ENCODE measurements around the gene SNX3. TPM values are rescaled to one million over a fixed set of nuclear protein-coding genes. Genes with fewer than 3 reads are reported as not detected.

Gene SNX3
- polyA plus RNA-seq, 1 donor from 2014 or later = 432 TPM

DNA sequence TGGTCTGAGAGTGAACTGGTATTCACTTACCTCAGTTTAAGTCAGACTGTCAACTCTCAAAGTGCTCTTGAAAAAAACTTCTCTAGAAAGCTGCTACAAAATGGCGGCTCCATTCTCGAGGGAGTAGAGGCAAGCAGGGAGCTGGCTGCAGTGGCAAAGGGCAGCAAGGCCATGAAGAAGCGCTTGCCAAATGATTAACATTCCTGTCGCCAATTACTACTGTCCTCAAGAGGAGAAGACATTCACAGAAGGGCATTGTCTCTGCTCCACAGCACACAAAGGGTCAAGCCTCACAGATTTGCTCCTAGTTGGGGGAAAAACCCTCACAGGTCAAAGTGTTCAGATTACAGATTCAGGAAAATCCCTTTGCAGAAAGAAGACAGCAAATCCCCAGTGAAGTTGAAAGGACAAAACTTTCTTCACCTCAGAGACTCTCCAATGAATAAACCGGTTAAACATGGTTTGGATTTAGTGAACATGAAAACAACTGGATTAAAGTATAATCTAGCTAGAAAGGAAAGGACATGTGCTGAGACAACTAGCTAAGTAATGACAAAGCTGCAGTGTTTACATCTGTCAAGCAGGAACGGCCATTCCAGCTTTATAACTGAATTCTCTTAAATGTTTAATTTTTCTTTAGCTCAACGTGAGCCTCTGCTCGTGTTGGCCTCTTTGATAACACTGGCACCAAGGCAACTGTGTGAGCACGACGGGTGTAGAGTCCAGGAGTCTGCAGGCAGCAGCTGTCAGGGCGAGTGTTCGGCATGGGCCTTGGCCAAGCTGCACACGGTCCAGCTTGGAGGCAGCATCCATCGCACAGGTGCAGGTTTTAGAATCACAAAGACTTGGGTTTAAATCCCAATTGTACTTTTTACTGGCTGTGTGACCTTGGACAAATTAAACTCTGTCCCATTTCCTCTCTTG lies 57.4 kb downstream of the SNX3 start:
- Mint-ChIP-seq H3K4me3 (no peak overlapping the region), H3K36me3 (peaks cover 5% of the 10 kb centered on the region), H3K27me3 (no peaks in the 10 kb centered on the region), H3K27ac (peak overlapping the region in 1 of 3 donors; percentile 16), H3K9me3 (no peaks in the 10 kb centered on the region), H3K4me1 (peaks cover 0 to 2% (median 0%) of the 10 kb centered on the region in 3 donors)

DNA sequence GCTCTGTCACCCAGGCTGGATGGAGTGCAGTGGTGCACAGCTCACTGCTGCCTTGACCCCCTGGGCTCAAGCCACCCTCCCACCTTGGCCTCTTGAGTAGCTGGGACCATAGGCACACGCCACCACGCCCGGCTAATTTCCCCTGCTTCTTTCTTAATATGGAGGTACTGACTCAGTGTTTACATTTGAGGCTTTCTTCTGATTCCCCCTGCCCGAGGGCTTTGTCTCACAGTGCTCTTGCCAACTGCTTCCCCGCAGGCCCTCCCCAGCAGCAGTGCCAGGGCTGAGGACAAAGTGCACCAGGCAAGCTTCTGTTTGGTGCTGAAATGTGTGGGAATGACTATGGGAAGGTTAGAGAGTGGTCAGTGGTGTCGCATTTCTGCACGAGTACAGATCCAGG lies 60.2 kb downstream of the SNX3 start:
- Mint-ChIP-seq H3K36me3 (peaks cover 1% of the 10 kb centered on the region), H3K4me3 (no peak overlapping the region), H3K4me1 (peaks cover 0 to 2% (median 0%) of the 10 kb centered on the region in 3 donors), H3K27ac (no peak overlapping the region), H3K9me3 (no peaks in the 10 kb centered on the region), H3K27me3 (no peaks in the 10 kb centered on the region)

DNA sequence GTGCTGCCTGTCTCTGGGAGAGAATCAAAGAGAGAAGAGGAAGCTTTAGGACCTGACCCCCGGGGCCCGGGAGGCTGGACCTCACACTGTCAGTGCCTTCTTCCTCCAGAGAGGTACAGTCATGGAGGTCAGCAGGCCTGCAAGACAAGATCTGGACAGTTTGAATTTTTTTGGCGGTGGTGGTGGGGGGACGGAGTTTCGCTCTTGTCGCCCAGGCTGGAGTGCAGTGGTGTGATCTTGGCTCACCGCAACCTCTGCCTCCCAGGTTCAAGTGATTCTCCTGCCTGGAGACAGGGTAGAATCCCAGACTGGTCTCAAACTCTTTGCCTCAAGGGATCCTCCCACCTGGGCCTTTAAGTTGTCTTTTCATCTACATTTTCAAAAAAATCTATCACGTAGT lies 60.7 kb downstream of the SNX3 start:
- no peak overlapping the region for H3K27ac Mint-ChIP-seq
- no peaks in the 10 kb centered on the region for H3K27me3 Mint-ChIP-seq
- H3K4me1 Mint-ChIP-seq = peaks cover 0 to 2% (median 0%) of the 10 kb centered on the region in 3 donors
- no peaks in the 10 kb centered on the region for H3K9me3 Mint-ChIP-seq
- peaks cover 1% of the 10 kb centered on the region for H3K36me3 Mint-ChIP-seq
- no peak overlapping the region for H3K4me3 Mint-ChIP-seq

DNA sequence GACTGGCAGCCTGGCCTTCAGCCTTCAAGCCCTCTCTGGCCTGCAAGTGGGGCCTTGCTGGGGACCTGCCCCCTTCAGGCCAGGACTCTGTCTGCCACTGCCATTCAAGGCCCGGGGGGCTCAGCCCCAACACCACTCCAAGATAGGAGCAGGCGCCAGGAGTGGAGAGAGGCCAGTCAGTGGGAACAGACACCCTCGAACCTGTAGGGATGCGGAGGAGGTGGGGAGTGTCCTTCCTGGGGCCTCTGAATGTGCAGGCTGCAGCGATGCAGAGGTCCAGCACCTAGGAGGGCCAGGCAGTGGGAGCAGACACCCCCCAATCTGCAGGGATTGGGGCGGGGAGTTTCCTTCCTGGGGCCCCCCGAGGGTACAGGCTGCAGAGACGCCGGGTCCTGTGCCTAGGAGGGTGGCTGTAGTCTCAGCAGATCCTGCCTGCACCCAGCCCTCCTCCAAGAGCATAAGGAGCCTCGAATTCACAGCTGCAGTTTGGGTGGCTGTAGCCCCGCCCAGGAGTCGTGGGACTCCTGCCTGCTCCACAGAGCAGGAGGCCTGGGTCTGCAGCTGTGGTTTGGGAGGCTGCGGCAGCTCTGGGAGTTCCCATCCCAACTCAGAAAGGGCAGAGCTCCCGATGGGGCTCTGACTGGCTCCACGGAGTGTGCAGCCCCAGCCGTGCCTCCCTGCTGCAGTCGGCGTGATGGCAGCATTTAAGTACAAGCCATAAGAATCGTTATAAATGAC lies 61.9 kb downstream of the SNX3 start:
- Mint-ChIP-seq H3K36me3 (no peaks in the 10 kb centered on the region), H3K9me3 (no peaks in the 10 kb centered on the region), H3K27me3 (no peaks in the 10 kb centered on the region), H3K27ac (no peak overlapping the region), H3K4me3 (no peak overlapping the region), H3K4me1 (peaks cover 0 to under 1% (median 0%) of the 10 kb centered on the region in 3 donors)

DNA sequence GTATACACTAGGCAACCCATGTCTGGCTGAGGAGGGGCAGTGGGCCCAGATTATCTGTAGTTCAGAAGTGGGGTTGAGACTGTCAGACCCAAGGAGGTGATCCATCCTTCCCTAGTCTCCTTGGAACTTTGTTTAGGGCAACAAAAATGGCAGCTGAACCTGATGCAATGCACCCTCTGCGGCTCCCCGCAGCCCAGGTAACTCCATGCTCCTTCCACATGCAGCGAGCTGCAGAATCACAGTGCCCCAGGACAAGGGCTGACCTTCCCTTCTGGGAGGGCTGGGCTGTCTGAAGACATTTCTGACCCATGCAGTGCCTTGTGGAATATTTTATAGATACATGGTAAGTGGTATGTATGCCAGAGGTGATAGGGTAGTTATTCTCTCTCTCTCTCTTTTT lies 65.6 kb downstream of the SNX3 start:
- Mint-ChIP-seq H3K27ac (no peak overlapping the region), H3K4me1 (no peaks in the 10 kb centered on the region), H3K36me3 (no peaks in the 10 kb centered on the region), H3K27me3 (peaks cover 3% of the 10 kb centered on the region), H3K4me3 (no peak overlapping the region), H3K9me3 (no peaks in the 10 kb centered on the region)

DNA sequence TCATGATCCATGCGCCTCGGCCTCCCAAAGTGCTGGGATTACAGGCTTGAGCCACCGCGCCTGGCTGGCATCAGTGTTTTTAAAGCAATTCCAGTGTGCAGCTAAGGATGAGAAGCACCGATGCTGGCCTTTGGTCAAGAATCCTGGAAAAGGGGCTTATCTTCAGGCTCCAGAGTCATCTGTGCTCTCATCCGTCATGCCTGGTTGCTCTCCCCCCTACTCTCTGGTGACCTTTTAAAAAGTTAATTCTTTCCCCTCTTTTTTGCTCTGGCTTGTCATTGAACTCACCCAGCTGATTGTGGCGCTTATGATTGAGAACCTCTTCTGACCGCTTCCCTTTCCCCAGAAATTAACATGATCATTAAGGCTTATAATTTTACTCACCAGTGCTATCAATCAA lies 66.3 kb downstream of the SNX3 start:
- H3K9me3 Mint-ChIP-seq = no peaks in the 10 kb centered on the region
- no peaks in the 10 kb centered on the region for H3K36me3 Mint-ChIP-seq
- no peaks in the 10 kb centered on the region for H3K4me1 Mint-ChIP-seq
- no peak overlapping the region for H3K4me3 Mint-ChIP-seq
- no peak overlapping the region for H3K27ac Mint-ChIP-seq
- peaks cover 3% of the 10 kb centered on the region for H3K27me3 Mint-ChIP-seq

DNA sequence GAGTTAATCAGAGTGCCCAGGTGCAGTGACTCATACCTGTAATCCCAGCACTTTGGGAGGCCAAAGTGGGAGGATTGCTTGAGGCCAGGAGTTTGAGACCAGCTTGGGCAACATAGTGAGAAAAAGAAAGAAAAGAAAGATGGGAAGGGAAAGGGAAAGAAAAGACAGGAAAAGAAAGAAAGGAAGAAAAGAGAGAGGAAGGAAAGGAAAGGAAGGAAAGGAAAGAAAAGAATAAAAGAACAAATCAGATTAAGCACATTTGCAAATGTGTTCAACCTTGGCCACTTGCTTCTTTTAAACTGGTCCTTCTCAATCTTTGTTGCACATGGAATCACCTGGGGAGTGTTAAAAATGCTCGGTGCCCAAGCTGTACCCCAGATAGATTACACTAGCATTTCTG lies 67.0 kb downstream of the SNX3 start:
- H3K4me1 Mint-ChIP-seq = no peaks in the 10 kb centered on the region
- no peak overlapping the region for H3K4me3 Mint-ChIP-seq
- H3K27ac Mint-ChIP-seq = no peak overlapping the region
- H3K27me3 Mint-ChIP-seq = peaks cover 3% of the 10 kb centered on the region
- no peaks in the 10 kb centered on the region for H3K36me3 Mint-ChIP-seq
- no peaks in the 10 kb centered on the region for H3K9me3 Mint-ChIP-seq

DNA sequence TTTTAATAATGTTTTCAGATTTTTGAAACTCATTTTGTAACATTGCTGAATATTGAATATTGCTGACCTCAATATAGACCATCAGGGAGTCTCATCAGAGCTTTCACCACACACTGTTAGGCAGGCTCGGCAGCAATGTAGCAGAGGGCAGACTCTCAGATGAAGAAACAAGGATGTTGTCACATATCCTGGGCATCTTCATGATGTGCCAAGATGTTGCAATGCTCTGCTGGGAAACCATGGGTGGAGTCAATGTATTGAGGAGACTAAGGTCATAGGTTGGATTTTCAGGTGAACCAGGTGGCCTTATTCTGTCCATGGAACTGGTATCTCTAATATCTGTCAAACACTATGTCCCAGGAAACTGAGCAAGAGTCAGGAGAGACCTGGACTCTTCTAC lies 67.7 kb downstream of the SNX3 start:
- no peaks in the 10 kb centered on the region for H3K9me3 Mint-ChIP-seq
- no peak overlapping the region for H3K27ac Mint-ChIP-seq
- H3K4me3 Mint-ChIP-seq = no peak overlapping the region
- H3K4me1 Mint-ChIP-seq = no peaks in the 10 kb centered on the region
- H3K36me3 Mint-ChIP-seq = no peaks in the 10 kb centered on the region
- peaks cover 3% of the 10 kb centered on the region for H3K27me3 Mint-ChIP-seq

DNA sequence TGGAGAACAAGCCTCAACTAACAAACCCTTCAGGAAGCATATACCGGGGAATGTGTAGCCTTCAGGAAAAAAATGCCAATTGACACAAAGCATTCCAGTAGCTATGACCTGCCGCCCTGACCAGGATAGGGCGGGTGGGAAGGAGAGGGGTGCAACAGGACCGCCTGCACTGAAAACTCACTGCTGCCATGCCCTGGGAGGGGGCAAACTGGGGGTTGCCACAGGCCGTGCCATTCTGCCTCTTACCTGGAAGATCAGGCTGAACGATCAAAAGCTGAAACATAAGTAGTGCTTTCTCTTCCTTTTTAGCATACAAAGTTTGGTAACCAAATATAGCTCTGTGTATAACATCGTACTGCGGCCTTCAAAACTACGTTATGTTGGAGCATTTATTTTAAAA lies 73.3 kb downstream of the SNX3 start:
- no peaks in the 10 kb centered on the region for H3K36me3 Mint-ChIP-seq
- H3K4me1 Mint-ChIP-seq = no peaks in the 10 kb centered on the region

DNA sequence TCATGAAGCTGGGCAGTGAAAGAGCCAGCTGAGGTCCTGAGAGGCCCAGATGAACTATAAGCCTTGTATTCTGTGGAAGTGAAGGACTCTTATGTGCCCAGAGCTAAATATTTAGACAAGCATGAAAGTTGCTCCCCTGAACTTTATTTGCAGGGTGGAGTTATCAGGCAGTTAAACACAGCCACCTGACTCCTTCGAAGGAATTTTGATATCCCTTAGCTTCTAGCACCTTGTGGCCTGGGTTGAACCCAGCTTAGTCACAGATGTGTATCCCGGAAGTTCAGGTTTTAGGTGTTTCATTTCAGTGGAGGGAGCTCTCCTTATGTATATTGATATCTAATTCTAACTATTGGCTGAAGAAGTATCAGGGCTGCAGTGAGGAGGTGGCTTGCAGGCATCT lies 74.6 kb downstream of the SNX3 start:
- Mint-ChIP-seq H3K27me3 (peaks cover 8% of the 10 kb centered on the region), H3K27ac (no peak overlapping the region), H3K4me3 (no peak overlapping the region), H3K4me1 (no peaks in the 10 kb centered on the region), H3K9me3 (no peaks in the 10 kb centered on the region), H3K36me3 (peaks cover 1% of the 10 kb centered on the region)

More for the DNA sequence above, 73.3 kb downstream of the SNX3 start:
- Mint-ChIP-seq H3K9me3 (no peaks in the 10 kb centered on the region), H3K4me3 (no peak overlapping the region), H3K27me3 (peaks cover 9% of the 10 kb centered on the region), H3K27ac (no peak overlapping the region)

DNA sequence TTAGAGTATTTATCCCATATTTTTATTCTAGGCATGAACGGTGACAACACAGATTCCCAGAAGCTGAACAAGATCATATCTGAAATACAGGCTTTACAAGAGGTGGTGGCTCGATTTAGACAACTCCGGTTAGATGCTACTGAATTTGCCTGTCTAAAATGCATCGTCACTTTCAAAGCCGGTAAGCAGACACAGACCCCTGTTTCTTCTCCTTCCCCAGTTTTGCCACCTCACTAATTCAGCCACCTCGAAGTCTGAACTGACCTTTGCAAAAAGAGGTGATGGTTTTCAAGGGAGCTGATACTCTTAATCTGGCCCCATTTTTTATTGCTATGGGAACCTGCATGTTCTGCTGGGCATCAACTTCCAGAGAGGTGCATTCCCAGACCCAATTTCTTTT lies 80.1 kb downstream of the SNX3 start:
- Mint-ChIP-seq H3K27ac (no peak overlapping the region), H3K4me1 (peaks cover 1 to 8% (median 6%) of the 10 kb centered on the region in 3 donors), H3K27me3 (peaks cover 37% of the 10 kb centered on the region), H3K4me3 (no peak overlapping the region), H3K36me3 (peaks cover 1% of the 10 kb centered on the region), H3K9me3 (no peaks in the 10 kb centered on the region)

DNA sequence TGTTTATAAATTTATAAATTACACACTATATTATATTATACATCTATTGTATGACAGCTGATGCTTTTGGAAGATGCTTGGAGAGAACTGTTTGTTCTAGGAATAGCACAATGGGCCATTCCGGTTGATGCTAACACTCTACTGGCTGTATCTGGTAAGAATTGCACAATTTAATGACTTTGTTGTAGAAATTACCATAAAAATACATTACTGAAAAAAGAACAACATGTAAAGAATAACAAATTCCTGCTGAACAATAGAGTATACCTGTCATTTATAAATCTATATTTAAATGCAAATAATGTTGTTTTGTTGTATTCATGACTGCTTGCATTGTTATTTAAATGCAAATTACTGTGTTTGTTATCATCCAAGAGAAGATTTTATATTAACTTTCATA lies 80.6 kb downstream of the SNX3 start:
- Mint-ChIP-seq H3K4me3 (no peak overlapping the region), H3K27me3 (peaks cover 42% of the 10 kb centered on the region), H3K27ac (no peak overlapping the region), H3K4me1 (peaks cover 1 to 8% (median 6%) of the 10 kb centered on the region in 3 donors), H3K36me3 (peaks cover 1% of the 10 kb centered on the region), H3K9me3 (no peaks in the 10 kb centered on the region)

DNA sequence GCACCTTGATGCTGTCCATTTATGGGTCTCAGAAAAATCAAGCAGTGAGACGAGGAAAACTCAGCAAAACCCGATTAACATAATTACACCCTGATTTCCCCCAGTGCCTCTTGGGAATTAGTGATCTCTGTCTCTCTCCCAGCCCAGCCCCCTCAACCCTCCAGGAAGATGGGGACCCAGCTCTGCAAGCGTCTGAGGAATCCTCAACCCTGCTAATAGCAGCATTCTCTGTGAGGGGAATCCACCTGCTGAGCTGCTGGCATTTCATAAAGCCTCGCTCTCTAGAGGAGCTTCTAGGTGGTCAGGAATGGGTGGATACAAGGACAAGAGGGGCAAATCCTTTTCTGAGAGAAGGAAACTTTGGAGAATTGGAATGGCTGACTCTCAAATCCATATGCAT lies 81.1 kb downstream of the SNX3 start:
- H3K27me3 Mint-ChIP-seq = peaks cover 47% of the 10 kb centered on the region
- peaks cover 1 to 8% (median 6%) of the 10 kb centered on the region in 3 donors for H3K4me1 Mint-ChIP-seq
- H3K27ac Mint-ChIP-seq = peak overlapping the region in 1 of 3 donors; percentile 46
- no peaks in the 10 kb centered on the region for H3K9me3 Mint-ChIP-seq
- peaks cover 1% of the 10 kb centered on the region for H3K36me3 Mint-ChIP-seq
- H3K4me3 Mint-ChIP-seq = no peak overlapping the region

DNA sequence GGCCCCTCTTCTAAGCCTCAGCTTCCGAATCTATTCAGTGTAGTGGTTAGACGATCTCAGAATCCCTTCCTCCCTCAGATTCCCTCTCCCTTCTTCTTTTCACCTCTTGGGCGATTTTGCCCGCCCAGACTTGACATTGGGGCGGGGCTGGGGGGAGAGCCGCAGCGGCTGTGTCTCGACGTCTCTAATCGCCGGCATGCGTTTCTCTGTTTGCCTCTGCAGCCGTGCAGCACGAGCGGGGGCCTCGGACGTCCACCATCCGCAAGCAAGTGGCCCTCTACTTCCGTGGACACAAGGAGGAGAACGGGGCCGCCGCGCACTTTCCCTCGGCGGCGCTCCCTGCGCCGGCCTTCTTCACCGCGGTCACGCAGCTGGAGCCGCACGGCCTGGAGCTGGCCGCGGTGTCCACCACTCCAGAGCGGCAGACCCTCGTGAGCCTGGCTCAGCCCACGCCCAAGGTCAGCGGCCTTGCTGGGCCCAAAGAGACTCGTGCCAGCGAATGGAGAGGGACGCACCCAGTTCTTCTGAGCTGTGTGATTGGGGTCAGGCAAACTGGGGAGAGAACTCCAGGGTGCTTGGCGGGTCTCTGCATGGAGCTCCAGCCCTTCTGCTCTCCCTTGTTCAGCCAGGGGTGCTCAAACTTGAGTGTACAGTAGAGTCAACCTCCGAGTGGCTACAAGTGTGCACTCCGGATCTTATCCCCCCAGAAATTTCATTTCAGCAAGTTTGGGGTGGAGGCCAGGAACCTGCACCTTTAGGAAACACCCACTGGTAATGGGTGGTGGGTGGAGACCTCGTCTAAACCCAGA lies 84.4 kb downstream of the SNX3 start:
- peaks cover 66% of the 10 kb centered on the region for H3K27me3 Mint-ChIP-seq
- peak overlapping the region in 1 of 3 donors; percentile 78 for H3K27ac Mint-ChIP-seq
- H3K4me3 Mint-ChIP-seq = peak overlapping the region; percentile 46 to 85 (median 70)
- H3K4me1 Mint-ChIP-seq = peaks cover 5 to 18% (median 9%) of the 10 kb centered on the region in 3 donors
- H3K9me3 Mint-ChIP-seq = no peaks in the 10 kb centered on the region
- no peaks in the 10 kb centered on the region for H3K36me3 Mint-ChIP-seq

Measured in IgD-negative memory B cell (primary cell).